Suprapubic skin (tissue), 4 donors: ENCODE measurements around the gene IFFO2. TPM values are rescaled to one million over a fixed set of nuclear protein-coding genes. Genes with fewer than 3 reads are reported as not detected.

ENCODE experiments used
- DNase-seq, 2 donors: peaks; one replicate each; pipeline ENCODE4 v3.0.0-alpha.2; 2019; ENCODE audit warnings: low spot score in 2 of 2
- H3K27ac ChIP-seq: fragments of 200-600 bp; sonication (generic); one replicate; pipeline ENCODE4 v1.5.1; 2019
- H3K27me3 ChIP-seq: fragments of 200-600 bp; sonication (generic); one replicate; pipeline ENCODE4 v1.5.1; 2019
- H3K36me3 ChIP-seq: fragments of 200-600 bp; sonication (generic); one replicate; pipeline ENCODE4 v1.5.1; 2019
- H3K4me1 ChIP-seq: fragments of 200-600 bp; sonication (generic); one replicate; pipeline ENCODE4 v1.5.1; 2019
- H3K4me3 ChIP-seq: fragments of 200-600 bp; sonication (generic); one replicate; pipeline ENCODE4 v1.5.1; 2019; ENCODE audit warnings: mild to moderate bottlenecking
- H3K9me3 ChIP-seq: fragments of 200-600 bp; sonication (generic); one replicate; pipeline ENCODE4 v1.5.1; 2019
- EP300 ChIP-seq: sonication (generic); formaldehyde crosslinking; IDR thresholded peaks from one replicate; pipeline ENCODE4 v1.6.1; 2017; ENCODE audit warnings: antibody characterized with exemption
- POLR2A ChIP-seq, 2 donors: fragments of 450-650 bp; IDR thresholded peaks; one replicate each; pipeline ENCODE4 v1.6.1; 2017; ENCODE audit warnings: antibody characterized with exemption in 2 of 2, mild to moderate bottlenecking in 2 of 2, moderate library complexity in 2 of 2
- POLR2AphosphoS5 ChIP-seq, 3 donors: sonication (generic); formaldehyde crosslinking; IDR thresholded peaks; one replicate each; pipeline ENCODE4 v1.6.1; 2017; ENCODE audit warnings: antibody characterized with exemption in 3 of 3
- WGBS: methylation state at CpG from one replicate; pipeline ENCODE4 v1.1.5; 2018; 5-methylcytosine and 5-hydroxymethylcytosine counted together
- total RNA-seq, 4 donors: library from RNA; depleted of rRNA; stranded (reverse); fragments of >200 nt; gene quantifications; one replicate each; pipeline ENCODE4 v1.1.0, GENCODE V29; 2016
- TF ChIP-seq, protein P1 (sequence below), 2 donors: fragments of 200-600 bp in 1 of 2; fragments of 450-650 bp in 1 of 2; sonication (generic) in 1 of 2; IDR thresholded peaks; one replicate each; pipeline ENCODE4 v1.5.1; 2016 to 2019; ENCODE audit warnings: antibody characterized with exemption in 2 of 2, mild to moderate bottlenecking in 1 of 2, moderate library complexity in 1 of 2

Gene IFFO2
- total RNA-seq, 4 donors from 2014 or later = 327 to 569 (median 449) TPM

DNA sequence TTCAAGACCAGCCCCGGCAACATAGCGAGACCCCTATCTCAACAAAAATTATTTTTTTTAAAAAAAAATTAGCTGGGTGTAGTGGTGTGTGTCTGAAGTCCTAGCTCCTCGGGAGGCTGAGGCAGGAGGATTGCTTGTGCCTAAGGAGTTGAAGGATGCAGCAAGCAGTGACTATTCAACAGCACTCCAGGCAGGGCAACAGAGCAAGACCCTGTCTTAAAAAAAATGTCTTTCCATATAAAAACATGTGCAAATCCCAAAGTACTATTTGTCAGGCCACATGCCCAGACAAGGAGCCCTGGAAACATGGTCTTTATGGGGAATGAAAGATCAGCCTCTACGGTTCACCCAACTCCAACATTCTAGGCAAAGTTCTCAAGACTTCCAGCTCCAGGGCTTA lies 13.3 kb downstream of the IFFO2 start:
- 94% methylated on average over 4 of the region's 4 CpGs for WGBS
- Histone ChIP-seq H3K9me3 (no peaks in the 10 kb centered on the region), H3K4me3 (no peak overlapping the region), H3K27me3 (no peaks in the 10 kb centered on the region), H3K27ac (no peak overlapping the region), H3K36me3 (no peaks in the 10 kb centered on the region), H3K4me1 (peaks cover 94% of the 10 kb centered on the region)
- DNase-seq = no peak
- TF ChIP-seq POLR2A (IDR thresholded peaks at IDR 0.05) (no peak), POLR2AphosphoS5 (IDR thresholded peaks at IDR 0.05) (no peak), EP300 (no peak)
- TF ChIP-seq, protein P1, sequence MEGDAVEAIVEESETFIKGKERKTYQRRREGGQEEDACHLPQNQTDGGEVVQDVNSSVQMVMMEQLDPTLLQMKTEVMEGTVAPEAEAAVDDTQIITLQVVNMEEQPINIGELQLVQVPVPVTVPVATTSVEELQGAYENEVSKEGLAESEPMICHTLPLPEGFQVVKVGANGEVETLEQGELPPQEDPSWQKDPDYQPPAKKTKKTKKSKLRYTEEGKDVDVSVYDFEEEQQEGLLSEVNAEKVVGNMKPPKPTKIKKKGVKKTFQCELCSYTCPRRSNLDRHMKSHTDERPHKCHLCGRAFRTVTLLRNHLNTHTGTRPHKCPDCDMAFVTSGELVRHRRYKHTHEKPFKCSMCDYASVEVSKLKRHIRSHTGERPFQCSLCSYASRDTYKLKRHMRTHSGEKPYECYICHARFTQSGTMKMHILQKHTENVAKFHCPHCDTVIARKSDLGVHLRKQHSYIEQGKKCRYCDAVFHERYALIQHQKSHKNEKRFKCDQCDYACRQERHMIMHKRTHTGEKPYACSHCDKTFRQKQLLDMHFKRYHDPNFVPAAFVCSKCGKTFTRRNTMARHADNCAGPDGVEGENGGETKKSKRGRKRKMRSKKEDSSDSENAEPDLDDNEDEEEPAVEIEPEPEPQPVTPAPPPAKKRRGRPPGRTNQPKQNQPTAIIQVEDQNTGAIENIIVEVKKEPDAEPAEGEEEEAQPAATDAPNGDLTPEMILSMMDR (IDR thresholded peaks at IDR 0.05) = no peak

DNA sequence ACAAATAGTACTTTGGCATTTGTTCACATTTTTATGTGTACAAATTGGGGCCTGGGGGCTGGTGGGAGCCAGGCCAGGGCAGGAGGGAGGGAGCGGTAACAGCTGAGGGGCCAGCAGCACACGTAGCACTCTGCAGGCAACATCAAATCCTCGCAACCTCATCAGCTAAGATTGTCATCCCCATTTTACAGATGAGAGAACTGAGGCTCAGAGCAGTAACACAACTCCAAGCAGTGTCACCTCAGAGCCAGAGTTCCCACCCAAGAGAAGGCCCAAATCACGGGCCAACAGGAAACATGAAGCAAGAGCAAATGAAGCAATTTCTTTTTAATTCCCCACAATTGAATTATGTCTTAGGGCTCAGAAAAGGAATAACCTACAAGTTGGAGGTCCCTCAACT lies 14.1 kb downstream of the IFFO2 start:
- Histone ChIP-seq H3K27me3 (no peaks in the 10 kb centered on the region), H3K27ac (peak overlapping the region; percentile 64), H3K4me1 (peaks cover 94% of the 10 kb centered on the region), H3K36me3 (no peaks in the 10 kb centered on the region), H3K4me3 (no peak overlapping the region), H3K9me3 (no peaks in the 10 kb centered on the region)
- WGBS = 70% methylated on average over 4 of the region's 4 CpGs
- TF ChIP-seq POLR2A (IDR thresholded peaks at IDR 0.05) = no peak
- TF ChIP-seq EP300 = no peak
- TF ChIP-seq, protein P1 (IDR thresholded peaks at IDR 0.05) = no peak
- TF ChIP-seq POLR2AphosphoS5 (IDR thresholded peaks at IDR 0.05) = no peak
- DNase-seq = no peak

DNA sequence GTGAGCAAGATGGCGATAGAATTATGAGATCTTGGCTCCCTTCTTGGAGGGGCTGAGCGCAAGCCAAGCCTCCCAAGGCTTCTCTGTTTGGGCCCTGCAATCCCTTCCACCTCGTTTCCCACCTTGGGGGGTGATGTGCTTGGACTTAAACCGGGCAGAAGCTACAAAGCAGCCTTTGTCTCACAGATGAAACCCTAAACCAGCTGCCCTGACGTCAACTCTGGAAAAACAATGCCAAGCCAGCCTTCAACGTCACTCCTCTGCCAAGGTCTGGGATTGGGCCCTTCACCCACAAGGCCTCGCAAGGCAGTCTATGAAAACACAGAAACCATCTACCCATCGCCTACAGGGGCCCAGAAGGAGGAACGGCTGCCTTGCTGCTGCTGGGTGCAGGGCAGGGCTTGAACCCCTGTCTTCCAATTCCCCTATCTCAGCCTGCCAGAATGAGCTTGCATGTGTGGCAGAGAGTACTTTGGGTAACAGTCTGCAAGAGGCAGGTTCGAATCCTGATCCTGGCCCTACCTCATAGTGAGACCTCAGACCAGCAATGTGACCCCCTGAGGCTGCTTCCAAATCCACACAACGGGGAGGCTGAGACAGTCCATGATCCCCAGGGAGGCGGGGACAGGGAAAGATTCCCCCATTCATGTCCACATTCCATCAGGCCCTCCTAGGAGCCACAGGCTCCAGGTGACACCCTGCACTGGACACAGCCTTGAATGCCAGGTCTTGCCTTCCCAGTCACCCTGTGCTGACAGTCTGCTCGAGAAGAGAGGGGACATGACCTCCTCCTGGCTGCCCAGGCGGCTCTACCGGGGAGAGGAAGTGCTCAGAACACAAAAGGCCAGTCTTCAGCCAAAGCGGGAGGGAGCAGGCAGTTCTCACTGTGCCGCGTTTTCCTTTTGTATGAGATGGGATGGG lies 15.0 kb downstream of the IFFO2 start:
- Histone ChIP-seq H3K4me1 (peaks cover 92% of the 10 kb centered on the region), H3K9me3 (no peaks in the 10 kb centered on the region), H3K36me3 (no peaks in the 10 kb centered on the region), H3K27me3 (no peaks in the 10 kb centered on the region), H3K27ac (peak overlapping the region; percentile 64), H3K4me3 (no peak overlapping the region)
- TF ChIP-seq POLR2A (IDR thresholded peaks at IDR 0.05) (no peak), EP300 (no peak), POLR2AphosphoS5 (IDR thresholded peaks at IDR 0.05) (no peak)
- TF ChIP-seq, protein P1 (IDR thresholded peaks at IDR 0.05) = no peak
- no peak for DNase-seq
- WGBS = 43% methylated on average over 15 of the region's 18 CpGs

DNA sequence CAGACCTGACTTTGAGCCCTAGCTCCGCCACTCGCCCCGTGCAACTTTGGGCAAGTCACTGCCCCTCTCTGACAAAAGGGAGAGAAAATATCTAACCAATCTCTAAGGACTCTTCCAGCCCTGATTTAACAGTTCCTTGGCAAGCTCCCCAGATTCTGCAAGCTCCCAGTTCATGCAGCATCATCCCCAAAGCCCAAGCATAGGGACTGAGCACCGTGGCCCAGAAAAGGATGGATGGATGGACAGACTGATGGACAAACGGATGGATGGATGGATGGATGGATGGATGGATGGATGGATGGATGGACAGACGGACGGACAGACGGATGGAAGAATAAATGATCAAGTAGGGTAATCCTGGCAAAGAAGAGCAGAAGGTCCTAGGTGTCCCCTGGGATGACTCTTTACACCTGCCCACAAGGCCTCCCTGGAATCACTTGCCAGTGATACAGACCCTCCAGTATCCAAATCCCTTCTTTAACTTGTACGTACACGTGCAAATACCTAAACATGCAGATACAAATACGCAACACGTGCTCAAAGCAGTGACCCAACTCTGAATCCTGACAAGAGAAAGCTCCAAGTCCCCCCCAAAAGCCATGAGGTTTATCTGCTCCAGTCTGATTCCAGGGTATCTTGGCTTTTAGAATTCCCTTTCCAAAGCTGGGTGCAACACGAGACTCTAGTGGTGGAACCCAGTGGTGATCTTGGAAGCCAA lies 16.0 kb downstream of the IFFO2 start:
- no peak for DNase-seq
- Histone ChIP-seq H3K36me3 (no peaks in the 10 kb centered on the region), H3K27ac (peak overlapping the region; percentile 55), H3K27me3 (no peaks in the 10 kb centered on the region), H3K4me3 (no peak overlapping the region), H3K9me3 (no peaks in the 10 kb centered on the region), H3K4me1 (peaks cover 89% of the 10 kb centered on the region)
- TF ChIP-seq, protein P1 (IDR thresholded peaks at IDR 0.05) = no peak
- TF ChIP-seq POLR2A (IDR thresholded peaks at IDR 0.05) = no peak
- no peak for TF ChIP-seq EP300
- TF ChIP-seq POLR2AphosphoS5 (IDR thresholded peaks at IDR 0.05) = no peak
- 52% methylated on average over 13 of the region's 13 CpGs for WGBS
